H9 (cell line): ENCODE results near the gene OLIG3. TPM values are rescaled to one million over a fixed set of nuclear protein-coding genes. Genes with fewer than 3 reads are reported as not detected.

Source experiments
- DNase-seq: peaks from one replicate; pipeline ENCODE4 v3.0.0-alpha.2; 2017
- H2AFZ ChIP-seq: one replicate; pipeline ENCODE4 v1.6.1; 2013; ENCODE audit warnings: mild to moderate bottlenecking, low read length, control low read depth, moderate library complexity
- H2AK5ac ChIP-seq: 2 replicates; pipeline ENCODE4 v1.6.1; 2013; ENCODE audit warnings: low read length, control low read depth, mixed read lengths; ENCODE audit not compliant: insufficient read length
- H2BK120ac ChIP-seq: one replicate; pipeline ENCODE4 v1.6.1; 2013; ENCODE audit warnings: low read depth, mild to moderate bottlenecking, low read length, control low read depth, inconsistent platforms; ENCODE audit not compliant: poor library complexity, severe bottlenecking
- H2BK12ac ChIP-seq: 2 replicates; pipeline ENCODE4 v1.6.1; 2013; ENCODE audit warnings: low read length, control low read depth, mixed read lengths, low read depth; ENCODE audit not compliant: insufficient read length
- H2BK15ac ChIP-seq: 2 replicates; pipeline ENCODE4 v1.6.1; 2013; ENCODE audit warnings: low read depth, low read length, control low read depth
- H2BK20ac ChIP-seq: one replicate; pipeline ENCODE4 v1.6.1; 2013; ENCODE audit warnings: low read depth, mild to moderate bottlenecking, low read length, control low read depth, inconsistent platforms; ENCODE audit not compliant: poor library complexity, severe bottlenecking
- H2BK5ac ChIP-seq: 2 replicates; pipeline ENCODE4 v1.6.1; 2013; ENCODE audit warnings: low read length, control low read depth, mixed read lengths; ENCODE audit not compliant: insufficient read length
- H3K14ac ChIP-seq: 2 replicates; pipeline ENCODE4 v1.6.1; 2013; ENCODE audit warnings: low read length, control low read depth; ENCODE audit not compliant: insufficient read depth
- H3K18ac ChIP-seq: 2 replicates; pipeline ENCODE4 v1.6.1; 2013; ENCODE audit warnings: low read depth, mild to moderate bottlenecking, mixed read lengths, low read length, control low read depth; ENCODE audit not compliant: insufficient read length
- H3K23ac ChIP-seq: 2 replicates; pipeline ENCODE4 v1.6.1; 2013; ENCODE audit warnings: low read length, control low read depth, mixed read lengths, low read depth; ENCODE audit not compliant: insufficient read length
- H3K23me2 ChIP-seq: 2 replicates; pipeline ENCODE4 v1.6.1; 2013; ENCODE audit warnings: low read depth, mild to moderate bottlenecking, mixed read lengths, low read length, control low read depth; ENCODE audit not compliant: insufficient read length, poor library complexity, severe bottlenecking
- H3K27ac ChIP-seq: 2 replicates; pipeline ENCODE4 v1.5.1; 2013; ENCODE audit warnings: low read length, control low read depth, mixed read lengths, low read depth; ENCODE audit not compliant: insufficient read length
- H3K27me3 ChIP-seq: 2 replicates; pipeline ENCODE4 v1.6.1; 2013; ENCODE audit warnings: low read length, control low read depth, inconsistent platforms; ENCODE audit not compliant: insufficient read depth
- H3K4ac ChIP-seq: 2 replicates; pipeline ENCODE4 v1.6.1; 2013; ENCODE audit warnings: low read depth, mild to moderate bottlenecking, control low read depth, inconsistent platforms, low read length, moderate library complexity
- H3K4me1 ChIP-seq: 2 replicates; pipeline ENCODE4 v1.6.1; 2013; ENCODE audit warnings: low read length, control low read depth, inconsistent platforms; ENCODE audit not compliant: insufficient read depth
- H3K4me2 ChIP-seq: 2 replicates; pipeline ENCODE4 v1.6.1; 2013; ENCODE audit warnings: low read length, control low read depth, mixed read lengths; ENCODE audit not compliant: insufficient read length, insufficient read depth
- H3K56ac ChIP-seq: 2 replicates; pipeline ENCODE4 v1.6.1; 2013; ENCODE audit warnings: low read depth, mild to moderate bottlenecking, mixed read lengths, low read length, control low read depth; ENCODE audit not compliant: insufficient read length
- H3K79me1 ChIP-seq: 2 replicates; pipeline ENCODE4 v1.6.1; 2013; ENCODE audit warnings: low read depth, mild to moderate bottlenecking, moderate library complexity, low read length, control low read depth, inconsistent platforms; ENCODE audit not compliant: insufficient read depth, poor library complexity, severe bottlenecking
- H3K79me2 ChIP-seq: 2 replicates; pipeline ENCODE4 v1.6.1; 2013; ENCODE audit warnings: low read length, control low read depth, inconsistent platforms; ENCODE audit not compliant: insufficient read depth
- H3K9ac ChIP-seq: 2 replicates; pipeline ENCODE4 v1.6.1; 2013; ENCODE audit warnings: low read length, control low read depth, mixed read lengths; ENCODE audit not compliant: insufficient read length; ENCODE audit errors: extremely low read depth
- H3K9me3 ChIP-seq: one replicate; pipeline ENCODE4 v1.6.1; 2013; ENCODE audit warnings: low read depth, low read length, inconsistent platforms; ENCODE audit not compliant: control insufficient read depth
- H3T11ph ChIP-seq: one replicate; pipeline ENCODE4 v1.6.1; 2013; ENCODE audit warnings: mild to moderate bottlenecking, low read length, control low read depth, inconsistent platforms
- H4K20me1 ChIP-seq: one replicate; pipeline ENCODE4 v1.6.1; 2013; ENCODE audit not compliant: control insufficient read depth, insufficient read length, insufficient read depth
- H4K5ac ChIP-seq: 2 replicates; pipeline ENCODE4 v1.6.1; 2013; ENCODE audit warnings: low read depth, mild to moderate bottlenecking, mixed read lengths, low read length, control low read depth; ENCODE audit not compliant: insufficient read length
- H4K8ac ChIP-seq: replicated peaks from 2 replicates; pipeline ENCODE4 v1.6.1; 2013; ENCODE audit warnings: low read length, control low read depth, mixed read lengths, low read depth; ENCODE audit not compliant: insufficient read length
- H4K91ac ChIP-seq: 2 replicates; pipeline ENCODE4 v1.6.1; 2013; ENCODE audit warnings: low read depth, mild to moderate bottlenecking, moderate library complexity, mixed read lengths, low read length, control low read depth; ENCODE audit not compliant: insufficient read length
- H3K27ac Mint-ChIP-seq, 3 experiments: 2 replicates in 2 of 3; 3 replicates in 1 of 3; pipeline ENCODE4 v1.8.0; 2020 to 2021; ENCODE audit warnings: mixed read lengths in 3 of 3, mild to moderate bottlenecking in 1 of 3, moderate library complexity in 1 of 3
- H3K27me3 Mint-ChIP-seq: 2 replicates; pipeline ENCODE4 v1.8.0; 2021; ENCODE audit warnings: low read depth, mild to moderate bottlenecking, moderate library complexity, mixed read lengths
- H3K36me3 Mint-ChIP-seq, 3 experiments: 2 replicates in 2 of 3; 3 replicates in 1 of 3; pipeline ENCODE4 v1.8.0; 2020 to 2021; ENCODE audit warnings: low read depth in 3 of 3, mixed read lengths in 3 of 3; ENCODE audit not compliant: insufficient read depth in 1 of 3
- H3K4me1 Mint-ChIP-seq, 2 experiments: 2 replicates each; pipeline ENCODE4 v1.8.0; 2020; ENCODE audit warnings: mixed read lengths in 2 of 2
- H3K4me3 Mint-ChIP-seq, 2 experiments: 2 replicates in 1 of 2; 3 replicates in 1 of 2; pipeline ENCODE4 v1.8.0; 2020 to 2021; ENCODE audit warnings: mild to moderate bottlenecking in 2 of 2, mixed read lengths in 2 of 2, moderate library complexity in 1 of 2
- H3K9me3 Mint-ChIP-seq, 2 experiments: 2 replicates in 1 of 2; 3 replicates in 1 of 2; pipeline ENCODE4 v1.8.0; 2020; ENCODE audit warnings: mild to moderate bottlenecking in 2 of 2, mixed read lengths in 2 of 2, moderate library complexity in 1 of 2
- WGBS: extraction: QIAGEN DNeasy Blood & Tissue Kit; methylation state at CpG from one replicate; pipeline ENCODE4 v1.1.7; 2013; ENCODE audit warnings: missing lambda C conversion rate, low lambda C conversion rate, mixed read lengths; ENCODE audit not compliant: insufficient read length; ENCODE audit errors: extremely low coverage; 5-methylcytosine and 5-hydroxymethylcytosine counted together
- total RNA-seq: library from RNA; stranded (reverse); gene quantifications from 2 replicates; pipeline ENCODE4 v1.2.1, GENCODE V29; 2021
- TF ChIP-seq, protein P1 (sequence below): fragments of 200-600 bp; sonication (generic); conservative IDR thresholded peaks from 3 replicates; pipeline ENCODE4 v1.8.0; 2021; ENCODE audit warnings: antibody characterized with exemption, mild to moderate bottlenecking

OLIG3 gene
- total RNA-seq, 1 experiment from 2014 or later: 0.22 TPM

DNA sequence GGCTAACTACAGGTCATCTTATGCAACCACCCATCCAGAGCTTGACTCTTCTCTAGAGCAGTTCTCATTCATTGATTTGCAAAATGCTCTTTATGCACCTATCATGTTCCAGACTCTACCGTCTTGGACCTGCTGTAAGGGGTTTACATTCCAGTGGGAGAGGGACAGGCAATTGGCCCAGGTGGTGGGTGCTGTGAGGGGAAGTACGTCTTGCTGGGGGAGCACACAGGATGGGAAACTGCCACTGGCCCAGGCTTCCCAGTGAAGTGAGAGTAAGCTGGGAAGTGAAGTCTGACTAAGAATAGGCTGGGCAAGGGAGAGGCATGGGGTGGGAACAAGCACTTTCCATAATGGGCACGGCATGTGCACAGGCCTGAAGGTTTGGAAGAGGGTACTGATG, 13.8 kb downstream of the OLIG3 start:
- H2BK5ac ChIP-seq: no peak overlapping the region
- H3K4me2 ChIP-seq: no peak overlapping the region
- WGBS: no CpG with 5 or more reads among the region's 3 CpGs
- H3K79me1 ChIP-seq: no peaks in the 10 kb centered on the region
- peaks cover 6 to 7% of the 10 kb centered on the region in 2 experiments; a peak in 3 of 4 replicates for H3K4me1 Mint-ChIP-seq
- no peaks in the 10 kb centered on the region; a peak in 1 of 7 replicates for H3K36me3 Mint-ChIP-seq
- H4K8ac ChIP-seq: no peak overlapping the region
- no peak overlapping the region for H4K91ac ChIP-seq
- no peak overlapping the region for H2BK15ac ChIP-seq
- no peak overlapping the region for H3K18ac ChIP-seq
- TF ChIP-seq, protein P1, sequence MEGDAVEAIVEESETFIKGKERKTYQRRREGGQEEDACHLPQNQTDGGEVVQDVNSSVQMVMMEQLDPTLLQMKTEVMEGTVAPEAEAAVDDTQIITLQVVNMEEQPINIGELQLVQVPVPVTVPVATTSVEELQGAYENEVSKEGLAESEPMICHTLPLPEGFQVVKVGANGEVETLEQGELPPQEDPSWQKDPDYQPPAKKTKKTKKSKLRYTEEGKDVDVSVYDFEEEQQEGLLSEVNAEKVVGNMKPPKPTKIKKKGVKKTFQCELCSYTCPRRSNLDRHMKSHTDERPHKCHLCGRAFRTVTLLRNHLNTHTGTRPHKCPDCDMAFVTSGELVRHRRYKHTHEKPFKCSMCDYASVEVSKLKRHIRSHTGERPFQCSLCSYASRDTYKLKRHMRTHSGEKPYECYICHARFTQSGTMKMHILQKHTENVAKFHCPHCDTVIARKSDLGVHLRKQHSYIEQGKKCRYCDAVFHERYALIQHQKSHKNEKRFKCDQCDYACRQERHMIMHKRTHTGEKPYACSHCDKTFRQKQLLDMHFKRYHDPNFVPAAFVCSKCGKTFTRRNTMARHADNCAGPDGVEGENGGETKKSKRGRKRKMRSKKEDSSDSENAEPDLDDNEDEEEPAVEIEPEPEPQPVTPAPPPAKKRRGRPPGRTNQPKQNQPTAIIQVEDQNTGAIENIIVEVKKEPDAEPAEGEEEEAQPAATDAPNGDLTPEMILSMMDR: no peak
- H2BK20ac ChIP-seq: no peak overlapping the region
- no peaks in the 10 kb centered on the region; a peak in 2 of 5 replicates for H3K9me3 Mint-ChIP-seq
- H3K14ac ChIP-seq: peak overlapping the region; percentile 37; the same call in 1 of the 2 replicates
- H3K27ac Mint-ChIP-seq: no peak overlapping the region; a peak in 1 of 7 replicates
- no peak overlapping the region for H3K9ac ChIP-seq
- no peaks in the 10 kb centered on the region for H3K79me2 ChIP-seq
- no peak for DNase-seq
- H3K27me3 ChIP-seq: peaks cover 3% of the 10 kb centered on the region; the same call in 1 of the 2 replicates
- H3T11ph ChIP-seq: no peak overlapping the region
- H4K5ac ChIP-seq: no peak overlapping the region
- no peak overlapping the region for H2BK12ac ChIP-seq
- no peaks in the 10 kb centered on the region; the same call in 1 of the 2 replicates for H3K4me1 ChIP-seq
- H2AFZ ChIP-seq: no peak overlapping the region
- H2BK120ac ChIP-seq: no peak overlapping the region
- no peaks in the 10 kb centered on the region for H3K9me3 ChIP-seq
- no peak overlapping the region for H3K23ac ChIP-seq
- H3K56ac ChIP-seq: no peak overlapping the region
- no peak overlapping the region for H3K27ac ChIP-seq
- no peak overlapping the region for H3K4me3 Mint-ChIP-seq
- no peak overlapping the region for H2AK5ac ChIP-seq
- H3K4ac ChIP-seq: no peak overlapping the region
- no peaks in the 10 kb centered on the region for H3K23me2 ChIP-seq
- no peaks in the 10 kb centered on the region for H4K20me1 ChIP-seq
- H3K27me3 Mint-ChIP-seq: peaks cover 55% of the 10 kb centered on the region
